ENCODE data around the gene TMEM250.

Gene TMEM250

DNA sequence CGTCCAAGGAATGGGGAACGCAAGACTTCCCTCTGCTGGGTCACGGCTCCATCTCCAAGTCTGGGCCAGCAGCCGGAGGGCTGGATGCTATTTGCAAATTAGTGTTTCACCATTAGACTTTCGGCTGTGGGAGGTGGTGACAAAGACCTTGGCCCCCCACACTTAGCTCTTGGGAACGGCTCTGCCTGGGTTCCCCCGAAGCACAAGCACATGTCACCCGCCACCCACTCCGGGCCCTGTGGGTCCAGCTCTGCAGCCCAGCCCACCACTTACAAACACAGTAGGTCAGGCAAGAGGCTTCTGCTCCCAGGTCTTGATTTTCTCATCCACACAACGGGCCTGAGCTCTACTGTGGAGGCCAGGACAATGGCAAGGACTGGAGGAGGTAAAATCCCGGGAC, 25.8 kb upstream of the TMEM250 start:
- no peak for TF ChIP-seq JUND (IDR thresholded peaks at IDR 0.05; ENCODE audit: low read depth)
- in situ Hi-C loops (cut with HindIII; ENCODE audit: low pct_unique_long_range_greater_than_20kb, low sequenced_read_pairs): no loop called here
- no peak for DNase-seq (ENCODE audit: low read depth in 1 of 2, low spot score in 1 of 2)

DNA sequence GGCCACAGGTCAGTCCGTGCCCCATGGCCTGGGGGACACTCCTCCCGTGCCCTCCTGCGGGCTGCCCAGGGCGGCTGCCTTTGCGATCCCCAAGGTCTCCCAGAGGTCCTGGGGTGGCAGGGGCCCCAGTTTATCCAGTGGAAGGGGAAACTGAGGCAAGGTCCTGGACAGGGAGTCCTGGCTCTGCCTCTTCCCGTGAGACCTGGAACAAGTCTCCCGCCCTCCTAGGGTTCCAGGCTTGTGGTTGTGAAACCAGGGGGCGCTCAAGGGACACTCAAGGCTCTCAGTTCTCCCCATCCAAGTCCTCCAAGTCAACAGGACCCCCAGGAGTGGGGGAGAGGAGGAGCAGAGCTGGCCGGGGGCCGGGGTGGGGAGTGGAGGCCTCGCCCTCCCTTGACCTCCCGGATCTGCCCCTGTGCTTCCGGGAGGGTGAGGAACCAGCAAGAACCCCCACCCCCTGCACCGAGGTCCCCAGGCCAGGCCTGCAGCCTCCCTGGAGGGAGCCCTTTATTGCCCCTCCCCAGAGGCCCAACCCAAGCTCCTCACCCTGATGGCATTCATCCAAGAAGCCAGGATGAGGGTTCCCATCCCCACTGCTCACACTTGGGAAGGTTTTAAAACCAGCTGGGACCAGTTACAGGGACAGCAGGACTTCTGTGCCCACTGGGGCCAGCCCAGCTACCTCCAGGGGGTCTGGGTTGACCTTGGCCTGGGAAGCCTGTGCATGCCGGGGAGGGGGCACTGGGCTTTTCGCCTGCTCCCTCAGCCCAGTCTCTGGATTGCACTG, 24.7 kb upstream of the TMEM250 start:
- peak; percentile 72 for DNase-seq (ENCODE audit: low read depth in 1 of 2, low spot score in 1 of 2)
- in situ Hi-C loops (cut with HindIII; ENCODE audit: low pct_unique_long_range_greater_than_20kb, low sequenced_read_pairs): no loop called here
- no peak for TF ChIP-seq JUND (IDR thresholded peaks at IDR 0.05; ENCODE audit: low read depth)

DNA sequence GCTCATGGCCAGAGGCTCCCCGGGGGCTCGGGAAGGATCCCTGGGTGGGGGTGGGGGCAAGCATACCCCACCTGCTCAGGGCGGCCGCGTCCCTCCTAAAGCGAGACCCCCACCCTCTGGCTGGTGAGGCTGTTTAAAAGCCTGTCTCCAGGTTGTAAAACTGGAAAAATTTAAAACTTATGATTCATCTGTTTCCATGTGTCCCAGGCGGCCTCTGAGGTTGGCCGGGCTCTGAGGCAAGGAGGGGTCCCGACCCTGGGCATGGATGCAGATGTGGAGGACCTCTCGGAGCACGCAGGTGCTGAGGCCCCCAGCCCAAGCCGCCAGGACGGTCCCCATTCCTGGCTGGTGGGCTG, 24.2 kb upstream of the TMEM250 start:
- DNase-seq (ENCODE audit: low read depth in 1 of 2, low spot score in 1 of 2): no peak
- in situ Hi-C loops (cut with HindIII; ENCODE audit: low pct_unique_long_range_greater_than_20kb, low sequenced_read_pairs): no loop called here
- no peak for TF ChIP-seq JUND (IDR thresholded peaks at IDR 0.05; ENCODE audit: low read depth)

DNA sequence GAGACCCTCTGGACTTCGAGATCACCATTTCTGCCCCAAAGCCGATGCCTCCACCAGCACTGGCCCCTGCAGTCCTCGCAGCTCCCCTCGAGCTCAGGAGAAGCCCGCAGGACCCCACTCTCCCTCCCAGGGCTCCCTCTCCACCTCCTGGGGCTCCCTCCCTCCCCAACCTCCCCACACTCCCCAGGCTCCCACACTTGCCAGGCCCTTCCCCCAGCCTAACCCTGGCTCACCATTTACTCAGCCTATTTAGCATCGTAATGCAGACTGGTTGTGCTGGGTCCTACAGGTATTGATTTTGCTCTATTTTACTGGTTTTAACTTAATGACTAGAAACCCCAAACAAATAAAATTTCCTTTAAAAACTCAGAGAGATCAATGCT, 23.7 kb upstream of the TMEM250 start:
- in situ Hi-C loops (cut with HindIII; ENCODE audit: low pct_unique_long_range_greater_than_20kb, low sequenced_read_pairs): no loop called here
- no peak for DNase-seq (ENCODE audit: low read depth in 1 of 2, low spot score in 1 of 2)
- no peak for TF ChIP-seq JUND (IDR thresholded peaks at IDR 0.05; ENCODE audit: low read depth)

- no peak for DNase-seq (ENCODE audit: low read depth in 1 of 2, low spot score in 1 of 2)
- TF ChIP-seq JUND (IDR thresholded peaks at IDR 0.05; ENCODE audit: low read depth): no peak
- in situ Hi-C loops (cut with HindIII; ENCODE audit: low pct_unique_long_range_greater_than_20kb, low sequenced_read_pairs): no loop called here
These were observed 23.2 kb upstream of the TMEM250 start for GRCh38 chr9:136141682-136142413.

DNA sequence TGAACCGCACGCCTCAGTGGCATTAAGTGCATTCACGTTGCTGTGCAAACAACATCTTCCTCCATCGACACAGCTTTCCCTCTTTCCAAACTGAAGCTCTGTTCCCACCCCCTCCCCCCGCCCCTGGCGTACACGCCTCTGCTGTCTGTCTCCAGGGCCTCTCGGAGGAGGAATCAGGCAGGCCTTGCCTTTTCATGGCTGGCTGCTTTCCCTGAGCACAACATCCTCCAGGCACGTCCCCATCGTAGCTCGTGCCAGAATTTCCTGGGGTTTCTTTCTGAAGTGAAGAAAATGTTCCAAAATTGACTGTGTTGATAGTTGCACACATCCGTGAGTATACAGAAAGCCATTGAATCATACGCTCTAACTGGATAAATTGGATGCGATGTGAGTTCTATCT, 22.3 kb upstream of the TMEM250 start:
- in situ Hi-C loops (cut with HindIII; ENCODE audit: low pct_unique_long_range_greater_than_20kb, low sequenced_read_pairs): no loop called here
- DNase-seq (ENCODE audit: low read depth in 1 of 2, low spot score in 1 of 2): no peak
- TF ChIP-seq JUND (IDR thresholded peaks at IDR 0.05; ENCODE audit: low read depth): no peak

- in situ Hi-C loops (cut with HindIII; ENCODE audit: low pct_unique_long_range_greater_than_20kb, low sequenced_read_pairs): no loop called here
- TF ChIP-seq JUND (IDR thresholded peaks at IDR 0.05; ENCODE audit: low read depth): no peak
These were observed 21.4 kb upstream of the TMEM250 start for GRCh38 chr9:136140046-136140445.

GRCh38 chr9:136138566-136138965, 19.9 kb upstream of the TMEM250 start:
- peak in 1 of 2 experiments; percentile 60 for DNase-seq (ENCODE audit: low read depth in 1 of 2, low spot score in 1 of 2)
- in situ Hi-C loops (cut with HindIII; ENCODE audit: low pct_unique_long_range_greater_than_20kb, low sequenced_read_pairs): no loop called here
- TF ChIP-seq JUND (IDR thresholded peaks at IDR 0.05; ENCODE audit: low read depth): no peak

More at GRCh38 chr9:136140046-136140445, 21.4 kb upstream of the TMEM250 start:
- no peak for DNase-seq (ENCODE audit: low read depth in 1 of 2, low spot score in 1 of 2)

GRCh38 chr9:136137321-136138265, 18.9 kb upstream of the TMEM250 start:
- TF ChIP-seq JUND (IDR thresholded peaks at IDR 0.05; ENCODE audit: low read depth): no peak
- DNase-seq (ENCODE audit: low read depth in 1 of 2, low spot score in 1 of 2): peak; percentile 60 to 68
- in situ Hi-C loops (cut with HindIII; ENCODE audit: low pct_unique_long_range_greater_than_20kb, low sequenced_read_pairs): no loop called here

DNA sequence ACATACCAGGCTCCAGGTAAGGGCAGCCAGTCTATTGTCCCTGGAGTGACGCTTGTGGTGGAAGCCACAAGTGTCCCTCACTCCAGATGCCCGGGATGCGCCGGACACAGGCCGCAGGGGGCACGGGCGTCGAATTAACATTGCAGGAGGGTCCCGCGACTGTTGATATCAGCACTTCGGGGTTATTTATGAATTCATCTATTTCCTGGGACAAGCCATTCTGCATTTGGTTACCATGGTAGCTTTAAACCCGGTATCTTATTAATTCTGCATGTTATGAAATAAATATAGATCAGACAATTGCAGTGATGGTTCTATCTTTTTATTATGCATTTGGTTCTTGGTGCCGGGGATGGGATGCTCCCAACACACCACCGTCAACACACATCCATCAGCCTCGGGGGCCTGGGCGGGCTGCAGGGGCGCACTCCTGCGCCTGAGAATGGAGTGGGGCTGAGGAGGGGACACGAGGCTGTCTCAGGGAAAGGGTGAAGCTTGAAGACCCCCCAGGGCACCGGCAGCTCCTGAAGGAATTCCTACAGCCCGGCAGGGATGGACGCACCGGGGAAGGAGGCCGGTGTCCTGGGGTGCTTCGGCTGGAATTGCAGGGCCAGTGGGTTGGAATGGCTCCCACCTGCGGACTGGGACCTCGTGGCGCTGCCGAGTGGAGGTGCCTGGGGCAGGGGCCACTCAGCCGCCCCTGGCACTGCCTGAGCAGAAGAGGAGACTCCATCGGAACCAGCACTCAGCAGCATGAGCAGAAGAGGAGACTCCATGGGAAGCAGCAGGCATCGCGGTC, 17.7 kb upstream of the TMEM250 start:
- no peak for DNase-seq (ENCODE audit: low read depth in 1 of 2, low spot score in 1 of 2)
- in situ Hi-C loops (cut with HindIII; ENCODE audit: low pct_unique_long_range_greater_than_20kb, low sequenced_read_pairs): no loop called here
- TF ChIP-seq JUND (IDR thresholded peaks at IDR 0.05; ENCODE audit: low read depth): no peak

GRCh38 chr9:136135326-136136126, 16.9 kb upstream of the TMEM250 start:
- DNase-seq (ENCODE audit: low read depth in 1 of 2, low spot score in 1 of 2): no peak
- no peak for TF ChIP-seq JUND (IDR thresholded peaks at IDR 0.05; ENCODE audit: low read depth)
- in situ Hi-C loops (cut with HindIII; ENCODE audit: low pct_unique_long_range_greater_than_20kb, low sequenced_read_pairs): no loop called here
